Skeletal muscle tissue (tissue), 4 donors: ENCODE measurements around the gene CCM2L. TPM values are rescaled to one million over a fixed set of nuclear protein-coding genes. Genes with fewer than 3 reads are reported as not detected.
"Not testable (repeated sequence)": the region's sequence is repeated elsewhere in the genome, so short reads cannot be mapped to it uniquely, and the experiment has no call there.

ENCODE experiments used
- H3K27ac ChIP-seq: one replicate; pipeline ENCODE4 v1.7.0; 2013; ENCODE audit warnings: mild to moderate bottlenecking, low read depth, low read length, inconsistent platforms
- H3K27me3 ChIP-seq, 3 donors: one replicate each; pipeline ENCODE4 v1.7.0; 2013; ENCODE audit warnings: low read length in 3 of 3; ENCODE audit not compliant: control insufficient read depth in 3 of 3, insufficient read depth in 3 of 3
- H3K36me3 ChIP-seq, 3 donors: one replicate each; pipeline ENCODE4 v1.7.0; 2013; ENCODE audit warnings: low read length in 3 of 3; ENCODE audit not compliant: control insufficient read depth in 3 of 3, insufficient read depth in 3 of 3
- H3K4me1 ChIP-seq, 3 donors: one replicate each; pipeline ENCODE4 v1.7.0; 2013; ENCODE audit warnings: low read length in 3 of 3, mild to moderate bottlenecking in 3 of 3; ENCODE audit not compliant: control insufficient read depth in 3 of 3, insufficient read depth in 3 of 3
- H3K4me3 ChIP-seq, 3 donors: one replicate each; pipeline ENCODE4 v1.7.0; 2013; ENCODE audit warnings: low read length in 3 of 3
- H3K9ac ChIP-seq, 3 donors: one replicate each; pipeline ENCODE4 v1.7.0; 2013; ENCODE audit warnings: low read length in 3 of 3, mild to moderate bottlenecking in 3 of 3, moderate library complexity in 2 of 3, low read depth in 1 of 3
- H3K9me3 ChIP-seq, 3 donors: one replicate each; pipeline ENCODE4 v1.7.0; 2013; ENCODE audit warnings: low read length in 3 of 3; ENCODE audit not compliant: control insufficient read depth in 3 of 3
- total RNA-seq: library from RNA; depleted of rRNA; stranded (reverse); fragments of >200 nt; gene quantifications from one replicate; pipeline ENCODE4 v1.2.3, GENCODE V29; 2014
- donor health status: Osteomylitis.

CCM2L gene
- total RNA-seq, 1 donor from 2014 or later: 4.7 TPM

GRCh38 chr20:32021091-32021490 is 10.9 kb downstream of the CCM2L start:
- H3K9me3 ChIP-seq: no peaks in the 10 kb centered on the region
- H3K36me3 ChIP-seq: no peaks in the 10 kb centered on the region
- no peak overlapping the region for H3K4me3 ChIP-seq
- peaks cover 44 to 51% (median 49%) of the 10 kb centered on the region in 3 donors for H3K27me3 ChIP-seq
- H3K9ac ChIP-seq: no peak overlapping the region
- H3K4me1 ChIP-seq: peaks cover 0 to 3% (median 0%) of the 10 kb centered on the region in 3 donors
- no peak overlapping the region for H3K27ac ChIP-seq

GRCh38 chr20:32024683-32025295 is 14.6 kb downstream of the CCM2L start:
- Histone ChIP-seq H3K27me3 (peaks cover 28 to 32% (median 29%) of the 10 kb centered on the region in 3 donors), H3K36me3 (no peaks in the 10 kb centered on the region)

GRCh38 chr20:32027643-32028042 is 17.4 kb downstream of the CCM2L start:
- no peak overlapping the region for H3K9ac ChIP-seq
- no peaks in the 10 kb centered on the region for H3K36me3 ChIP-seq
- no peak overlapping the region for H3K27ac ChIP-seq
- H3K4me1 ChIP-seq: peaks cover 6 to 12% (median 7%) of the 10 kb centered on the region in 3 donors
- no peak overlapping the region for H3K4me3 ChIP-seq
- H3K27me3 ChIP-seq: peaks cover 8 to 18% (median 12%) of the 10 kb centered on the region in 3 donors
- H3K9me3 ChIP-seq: no peaks in the 10 kb centered on the region

More at GRCh38 chr20:32024683-32025295, 14.6 kb downstream of the CCM2L start:
- no peak overlapping the region for H3K27ac ChIP-seq
- H3K4me1 ChIP-seq: peaks cover 0 to 2% (median 0%) of the 10 kb centered on the region in 3 donors
- H3K9me3 ChIP-seq: no peaks in the 10 kb centered on the region
- H3K4me3 ChIP-seq: no peak overlapping the region
- H3K9ac ChIP-seq: no peak overlapping the region

DNA sequence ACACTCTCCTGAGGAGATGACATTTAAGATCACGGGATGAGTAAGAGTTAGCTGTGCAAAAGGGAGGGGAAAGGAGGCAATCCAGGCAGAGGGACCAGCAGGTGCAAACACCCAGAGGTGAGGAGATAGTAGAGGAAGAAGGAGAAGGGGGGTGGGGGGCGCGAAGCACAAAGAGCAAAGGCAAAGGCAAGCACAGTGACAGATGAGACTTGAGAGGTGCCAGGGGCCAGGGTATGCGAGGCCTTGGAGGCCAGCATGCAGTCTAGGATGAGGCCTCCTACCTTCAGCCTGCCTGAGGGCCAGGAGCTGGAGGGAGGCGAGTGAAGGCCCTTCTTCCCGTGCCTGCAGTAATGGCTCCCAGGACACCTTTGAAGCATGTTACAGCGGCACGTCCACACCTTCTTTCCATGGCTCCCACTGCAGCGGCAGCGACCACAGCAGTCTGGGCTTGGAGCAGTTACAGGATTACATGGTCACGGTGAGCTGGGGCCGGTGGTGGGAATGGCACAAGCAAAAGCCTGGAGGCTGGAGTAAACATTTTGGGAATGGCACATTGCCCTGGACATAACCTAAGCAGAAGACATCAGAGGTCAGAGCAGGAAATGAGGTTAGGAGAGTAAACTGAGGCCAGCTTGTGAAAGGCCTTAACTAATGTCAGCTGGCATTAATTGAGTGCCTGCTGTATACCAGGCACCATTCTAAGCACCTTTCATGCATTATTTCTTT is 18.6 kb downstream of the CCM2L start:
- Histone ChIP-seq H3K9ac (no peak overlapping the region), H3K27ac (no peak overlapping the region), H3K4me3 (no peak overlapping the region), H3K4me1 (peaks cover 6 to 12% (median 7%) of the 10 kb centered on the region in 3 donors), H3K9me3 (no peaks in the 10 kb centered on the region), H3K27me3 (peaks cover 10 to 13% (median 13%) of the 10 kb centered on the region in 3 donors), H3K36me3 (no peaks in the 10 kb centered on the region)

DNA sequence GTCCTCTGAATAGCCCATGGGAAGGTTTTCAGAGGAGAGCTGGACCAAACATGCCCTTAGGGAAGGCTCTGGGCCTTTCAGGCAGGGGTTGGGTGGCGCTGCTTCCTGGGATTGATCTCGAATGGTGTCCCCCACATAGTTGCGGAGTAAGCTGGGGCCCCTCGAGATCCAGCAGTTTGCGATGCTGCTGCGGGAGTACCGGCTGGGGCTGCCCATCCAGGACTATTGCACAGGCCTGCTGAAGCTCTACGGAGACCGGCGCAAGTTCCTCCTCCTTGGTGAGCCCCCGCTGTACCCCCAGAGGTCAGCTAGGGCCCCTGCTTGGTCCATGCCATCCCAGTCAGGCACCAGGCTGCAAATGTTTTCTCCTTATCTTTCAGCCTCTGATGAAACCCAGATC is 19.3 kb downstream of the CCM2L start:
- H3K27ac ChIP-seq: no peak overlapping the region
- no peaks in the 10 kb centered on the region for H3K36me3 ChIP-seq
- H3K9me3 ChIP-seq: no peaks in the 10 kb centered on the region
- H3K27me3 ChIP-seq: peaks cover 13 to 16% (median 15%) of the 10 kb centered on the region in 3 donors
- H3K4me1 ChIP-seq: peaks cover 6 to 12% (median 7%) of the 10 kb centered on the region in 3 donors
- no peak overlapping the region for H3K9ac ChIP-seq
- H3K4me3 ChIP-seq: no peak overlapping the region

DNA sequence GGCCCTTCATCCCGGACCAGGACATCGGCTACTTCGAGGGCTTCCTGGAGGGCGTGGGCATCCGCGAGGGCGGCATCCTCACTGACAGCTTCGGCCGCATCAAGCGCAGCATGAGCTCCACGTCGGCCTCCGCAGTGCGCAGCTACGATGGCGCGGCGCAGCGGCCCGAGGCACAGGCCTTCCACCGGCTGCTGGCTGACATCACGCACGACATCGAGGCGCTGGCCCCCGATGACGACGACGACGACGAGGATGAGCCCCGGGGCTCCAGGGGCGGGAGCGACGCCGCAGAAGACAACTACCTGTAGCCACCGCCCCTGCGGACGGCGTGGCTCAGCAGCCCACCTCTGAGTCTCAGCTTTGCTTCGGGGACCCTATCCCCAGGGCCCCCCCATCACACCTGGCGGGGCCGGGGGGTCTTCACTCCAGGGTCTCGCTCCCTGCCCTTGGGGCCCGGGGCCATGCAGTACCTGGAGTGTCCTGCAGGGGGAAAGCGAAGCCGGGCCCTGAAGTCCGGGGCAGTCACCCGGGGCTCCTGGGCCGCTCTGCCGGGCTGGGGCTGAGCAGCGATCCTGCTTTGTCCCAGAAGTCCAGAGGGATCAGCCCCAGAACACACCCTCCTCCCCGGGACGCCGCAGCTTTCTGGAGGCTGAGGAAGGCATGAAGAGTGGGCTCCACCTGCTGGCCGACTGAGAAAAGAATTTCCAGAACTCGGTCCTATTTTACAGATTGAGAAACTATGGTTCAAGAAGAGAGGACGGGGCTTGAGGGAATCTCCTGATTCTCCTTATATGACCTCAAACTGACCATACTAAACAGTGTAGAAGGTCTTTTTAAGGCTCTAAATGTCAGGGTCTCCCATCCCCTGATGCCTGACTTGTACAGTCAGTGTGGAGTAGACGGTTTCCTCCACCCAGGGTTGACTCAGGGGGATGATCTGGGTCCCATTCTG is 21.0 kb downstream of the CCM2L start:
- peak overlapping the region in 2 of 3 donors; percentile 35 to 38 for H3K4me3 ChIP-seq
- H3K27me3 ChIP-seq: peaks cover 22 to 26% (median 23%) of the 10 kb centered on the region in 3 donors

DNA sequence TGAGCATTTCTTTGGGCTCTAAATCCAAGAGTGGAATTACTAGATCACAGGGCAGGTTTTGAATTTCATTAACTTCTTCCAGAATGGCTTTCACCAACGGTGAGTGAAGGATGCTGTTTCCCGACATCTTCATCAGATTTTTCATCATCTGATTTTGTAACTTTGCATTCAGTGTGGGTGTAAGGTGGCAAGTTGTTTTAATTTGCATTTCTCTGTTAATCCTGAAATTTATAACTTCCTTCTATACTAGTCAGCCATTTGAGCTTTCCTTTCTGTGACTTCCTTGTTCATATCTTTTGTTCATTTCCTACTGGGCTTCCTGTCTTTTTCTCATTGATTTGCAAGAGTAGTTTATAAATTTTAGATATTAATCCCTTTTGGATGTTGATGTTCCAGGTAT is 23.1 kb downstream of the CCM2L start:
- H3K9me3 ChIP-seq: peaks cover 0 to 4% (median 0%) of the 10 kb centered on the region in 3 donors
- H3K27me3 ChIP-seq: peaks cover 22 to 27% (median 26%) of the 10 kb centered on the region in 3 donors
- no peak overlapping the region for H3K27ac ChIP-seq
- H3K36me3 ChIP-seq: no peaks in the 10 kb centered on the region
- no peak overlapping the region for H3K9ac ChIP-seq
- H3K4me3 ChIP-seq: no peak overlapping the region
- peaks cover 6 to 12% (median 7%) of the 10 kb centered on the region in 3 donors for H3K4me1 ChIP-seq

More for the DNA sequence above, 21.0 kb downstream of the CCM2L start:
- H3K9me3 ChIP-seq: no peaks in the 10 kb centered on the region
- H3K4me1 ChIP-seq: peaks cover 6 to 12% (median 7%) of the 10 kb centered on the region in 3 donors
- H3K27ac ChIP-seq: no peak overlapping the region
- H3K9ac ChIP-seq: peak overlapping the region in 1 of 3 donors; percentile 25
- no peaks in the 10 kb centered on the region for H3K36me3 ChIP-seq

DNA sequence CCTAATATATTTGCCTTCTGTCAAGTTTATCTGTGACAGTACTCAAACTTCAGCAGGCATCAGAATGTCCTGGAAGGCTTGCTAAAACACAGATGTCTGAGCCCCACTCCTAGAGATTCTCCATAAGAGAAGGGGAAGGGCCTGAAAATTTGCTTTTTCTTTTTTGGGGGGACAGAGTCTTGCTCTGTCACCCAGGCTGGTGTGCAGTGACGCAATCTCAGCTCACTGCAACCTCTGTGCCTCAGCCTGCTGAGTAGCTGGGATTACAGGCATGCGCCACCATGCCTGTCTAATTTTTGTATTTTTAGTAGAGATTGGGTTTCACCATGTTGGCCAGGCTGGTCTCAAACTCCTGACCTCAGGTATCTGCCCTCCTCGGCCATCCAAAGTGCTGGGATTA is 23.5 kb downstream of the CCM2L start:
- H3K27me3 ChIP-seq: peaks cover 22 to 27% (median 26%) of the 10 kb centered on the region in 3 donors
- not testable (repeated sequence) for H3K27ac ChIP-seq, H3K4me3 ChIP-seq, H3K9ac ChIP-seq, H3K9me3 ChIP-seq, H3K36me3 ChIP-seq
- peaks cover 6 to 12% (median 7%) of the 10 kb centered on the region in 3 donors for H3K4me1 ChIP-seq

DNA sequence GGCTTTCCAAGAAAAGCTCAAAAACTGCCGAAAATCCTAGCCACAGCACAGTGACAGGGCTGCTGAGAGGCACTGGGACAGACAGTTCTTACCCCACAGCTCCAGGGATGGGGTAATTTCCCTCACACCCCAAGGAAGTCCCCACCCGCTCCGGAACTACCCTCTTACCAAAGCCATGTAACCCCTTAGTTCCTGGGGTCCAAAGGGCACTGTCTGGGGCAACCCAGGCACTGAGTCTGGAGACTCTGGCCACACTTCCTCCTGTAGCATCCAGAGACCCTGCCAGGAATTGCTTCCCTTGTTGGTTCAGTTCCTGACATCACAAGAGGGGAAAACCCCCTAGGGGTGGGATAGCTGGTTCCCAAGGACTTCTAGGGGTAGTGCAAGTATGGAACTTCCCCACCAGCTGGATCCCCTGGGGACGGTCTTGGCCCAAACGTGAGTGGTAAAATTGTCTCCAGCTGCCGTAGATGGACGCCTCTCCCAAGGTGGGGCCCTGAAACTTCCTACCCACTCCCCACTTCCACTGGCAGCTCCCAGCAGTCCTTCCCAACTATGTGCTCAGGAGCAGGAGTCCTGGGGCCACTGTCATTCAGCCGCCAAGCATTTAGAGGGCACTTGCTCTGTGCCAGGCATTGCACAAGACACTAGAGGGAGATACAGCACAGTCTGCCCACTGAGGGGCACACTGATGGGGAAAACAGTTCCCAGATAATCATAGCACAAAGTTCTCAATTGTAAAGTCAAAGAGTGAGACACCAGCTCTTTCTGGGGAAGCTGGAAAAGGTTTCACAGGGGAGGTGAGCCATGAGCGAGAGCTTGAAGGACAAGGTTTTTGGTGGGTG is 24.6 kb downstream of the CCM2L start:
- Histone ChIP-seq H3K9ac (no peak overlapping the region), H3K27ac (no peak overlapping the region), H3K27me3 (peaks cover 22 to 27% (median 26%) of the 10 kb centered on the region in 3 donors), H3K36me3 (no peaks in the 10 kb centered on the region), H3K9me3 (peaks cover 0 to 4% (median 0%) of the 10 kb centered on the region in 3 donors), H3K4me3 (no peak overlapping the region), H3K4me1 (peaks cover 6 to 12% (median 7%) of the 10 kb centered on the region in 3 donors)
